NCI-H187 (cell line): ENCODE results near the gene ZNF573.
"Not testable (repeated sequence)": the region's sequence is repeated elsewhere in the genome, so short reads cannot be mapped to it uniquely, and the experiment has no call there.

Source experiments
- DNase-seq, 2 experiments: peaks; one replicate each; lab custom pipeline; 2025; lab: John Stamatoyannopoulos, UW

ZNF573 gene

GRCh38 chr19:37779127-37780005 lies at the start of gene ZNF573:
ZNF573 (minus strand) TSS chr19:37779586; CDS start chr19:37773729, 5,857 bp downstream.
- DNase-seq, result peak; percentile 78 to 79

- peak; percentile 65 to 82 for DNase-seq
These were observed 38.0 kb upstream of the ZNF573 start for GRCh38 chr19:37817180-37817981.

GRCh38 chr19:37815611-37816010 lies 36.2 kb upstream of the ZNF573 start:
- not testable (repeated sequence) for DNase-seq

- DNase-seq, result no peak
These were observed 34.0 kb upstream of the ZNF573 start for GRCh38 chr19:37813340-37813739.

GRCh38 chr19:37809366-37809765 lies 30.0 kb upstream of the ZNF573 start:
- DNase-seq, result no peak

GRCh38 chr19:37803249-37803840 lies 24.0 kb upstream of the ZNF573 start:
- DNase-seq, result no peak

- DNase-seq, result no peak
These were observed 11.0 kb upstream of the ZNF573 start for GRCh38 chr19:37790244-37790925.

- DNase-seq, result no peak
These were observed 716 bp downstream of the ZNF573 start for GRCh38 chr19:37778613-37779126.

- DNase-seq, result no peak
These were observed 8.4 kb downstream of the ZNF573 start for GRCh38 chr19:37770985-37771384.

GRCh38 chr19:37763488-37763887 lies 15.9 kb downstream of the ZNF573 start:
- DNase-seq, result no peak

GRCh38 chr19:37757683-37758082 lies 21.7 kb downstream of the ZNF573 start:
- DNase-seq, result not testable (repeated sequence)

GRCh38 chr19:37738371-37738770 lies 41.0 kb downstream of the ZNF573 start:
- no peak for DNase-seq

- DNase-seq, result no peak
These were observed 54.2 kb downstream of the ZNF573 start for GRCh38 chr19:37725181-37725580.

- no peak for DNase-seq
These were observed 59.5 kb downstream of the ZNF573 start for GRCh38 chr19:37719927-37720265.

GRCh38 chr19:37719111-37719926 lies 60.1 kb downstream of the ZNF573 start, which contains the start of gene ZNF607:
ZNF607 (minus strand) TSS chr19:37719761; CDS start chr19:37711618, 8,143 bp downstream.
- DNase-seq, result peak; percentile 90 to 96

GRCh38 chr19:37718304-37718703 lies 61.1 kb downstream of the ZNF573 start:
- no peak for DNase-seq

GRCh38 chr19:37716140-37716539 lies 63.2 kb downstream of the ZNF573 start:
- no peak for DNase-seq

GRCh38 chr19:37706052-37706605 lies 73.3 kb downstream of the ZNF573 start:
- DNase-seq, result no peak

- no peak for DNase-seq
These were observed 80.3 kb downstream of the ZNF573 start for GRCh38 chr19:37699057-37699456.

- no peak for DNase-seq
These were observed 81.2 kb downstream of the ZNF573 start for GRCh38 chr19:37698216-37698615.
